HG02943 (cell line): ENCODE measurements around the gene PRKG1.

Experiments
- ATAC-seq: cut with Tn5 transposase; IDR thresholded peaks from one replicate; pipeline ENCODE4 v1.9.1; 2021; ENCODE audit warnings: mild to moderate bottlenecking, low read depth, moderate library complexity; ENCODE audit not compliant: unreplicated experiment

The PRKG1 gene

GRCh38 chr10:51886438-51887068 lies 812.3 kb downstream of the PRKG1 start:
- no peak for ATAC-seq

DNA sequence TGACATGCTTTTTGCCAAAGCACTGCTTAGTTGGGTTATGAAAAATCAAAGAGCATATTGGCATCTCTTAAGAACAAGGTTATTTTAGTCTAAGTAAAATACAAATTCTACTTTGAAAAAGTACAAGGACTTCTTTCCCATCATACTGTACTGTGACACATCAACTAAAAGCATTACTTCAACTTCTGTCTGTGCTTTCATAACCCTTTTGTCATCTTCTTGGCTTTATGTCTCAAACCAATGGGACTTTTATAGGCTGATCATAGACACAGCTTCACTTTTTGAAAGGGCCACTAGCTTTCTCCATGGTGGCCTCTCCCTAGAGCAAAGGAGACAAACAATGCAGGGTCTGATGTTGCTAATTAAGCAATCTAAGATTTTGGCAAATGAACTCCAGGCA lies 814.0 kb downstream of the PRKG1 start:
- ATAC-seq, result no peak

GRCh38 chr10:51892313-51892712 lies 818.0 kb downstream of the PRKG1 start:
- no peak for ATAC-seq

GRCh38 chr10:51892965-51893658 lies 818.8 kb downstream of the PRKG1 start:
- ATAC-seq, result no peak

DNA sequence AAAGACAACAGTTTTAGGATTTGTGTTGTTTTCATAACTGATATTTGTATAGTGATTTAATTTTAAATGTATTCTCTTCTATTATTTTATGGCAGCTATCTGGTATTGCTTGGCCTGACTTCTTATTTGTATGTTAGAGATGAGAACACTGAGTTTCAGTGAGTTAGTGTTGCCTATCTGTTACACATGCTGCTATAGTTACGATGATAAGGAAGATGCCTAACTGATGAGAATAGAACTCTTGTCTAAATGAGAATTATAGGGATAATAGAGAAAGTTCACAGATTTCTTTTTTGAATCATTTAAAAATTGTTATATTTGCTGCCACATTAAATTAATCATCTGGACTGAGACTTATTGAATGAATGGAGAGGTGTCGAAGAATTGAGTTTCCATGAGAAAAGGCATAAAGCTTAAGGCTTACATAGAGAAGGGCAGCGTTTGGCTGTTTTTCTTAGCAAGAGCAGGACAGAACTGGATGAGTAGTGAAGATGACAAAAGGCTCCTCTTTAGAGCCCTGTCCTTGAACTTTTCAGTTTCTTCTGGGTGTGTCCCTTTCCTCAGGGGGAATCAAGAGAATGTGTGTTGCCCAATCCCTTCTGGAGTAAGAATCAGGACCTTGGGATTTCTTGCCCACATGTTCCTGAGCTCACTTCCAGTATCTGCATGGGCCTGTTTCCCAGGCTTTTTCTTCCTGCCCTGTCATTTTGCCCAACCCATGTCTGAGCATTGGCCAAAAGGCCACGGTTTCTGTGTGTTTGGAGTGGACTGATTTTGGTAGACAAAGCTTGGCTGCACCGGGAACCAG lies 820.7 kb downstream of the PRKG1 start:
- no peak for ATAC-seq

- ATAC-seq, result no peak
Observed at GRCh38 chr10:51896849-51897248, 822.6 kb downstream of the PRKG1 start.

DNA sequence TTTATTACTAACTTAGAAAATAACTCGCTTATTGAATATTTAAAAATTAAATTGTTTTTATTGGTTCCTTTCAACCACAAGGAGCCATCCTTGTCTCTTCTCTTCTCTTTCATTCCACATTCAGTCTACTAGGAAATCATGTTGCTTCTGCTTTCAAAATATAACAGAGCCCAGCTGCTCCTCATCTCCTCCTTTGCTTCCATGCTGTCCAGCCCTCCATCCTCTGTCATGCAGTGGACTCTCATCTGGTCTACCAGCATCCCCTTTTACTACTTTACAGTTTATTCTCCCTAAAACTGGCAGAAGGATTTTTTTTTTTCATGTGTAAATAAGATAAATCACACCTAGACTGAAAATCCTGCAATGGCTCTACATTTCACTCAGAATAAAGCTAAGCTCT lies 823.3 kb downstream of the PRKG1 start:
- ATAC-seq, result no peak

DNA sequence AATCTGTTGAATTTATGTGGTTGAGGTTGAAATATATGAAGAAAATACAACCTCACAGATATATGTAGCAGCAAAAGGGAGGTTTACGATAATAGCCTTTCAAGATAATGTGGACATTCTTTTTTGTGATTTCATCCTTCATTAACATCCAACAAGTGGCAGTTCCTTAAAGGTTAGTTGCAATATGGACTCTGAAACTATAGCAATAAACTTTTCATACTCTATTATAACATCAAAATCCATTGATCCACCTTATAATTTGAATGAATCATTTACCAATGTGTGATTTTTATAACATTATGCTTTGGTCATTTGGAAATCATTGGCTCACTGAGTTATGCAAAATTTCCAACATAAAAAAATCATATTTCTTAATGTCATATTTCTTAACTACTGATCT lies 825.9 kb downstream of the PRKG1 start:
- no peak for ATAC-seq

- no peak for ATAC-seq
Observed at GRCh38 chr10:51903675-51904074, 829.4 kb downstream of the PRKG1 start.

- ATAC-seq, result no peak
Observed at GRCh38 chr10:51905032-51905431, 830.7 kb downstream of the PRKG1 start.

- ATAC-seq, result no peak
Observed at GRCh38 chr10:51907361-51907760, 833.1 kb downstream of the PRKG1 start.

DNA sequence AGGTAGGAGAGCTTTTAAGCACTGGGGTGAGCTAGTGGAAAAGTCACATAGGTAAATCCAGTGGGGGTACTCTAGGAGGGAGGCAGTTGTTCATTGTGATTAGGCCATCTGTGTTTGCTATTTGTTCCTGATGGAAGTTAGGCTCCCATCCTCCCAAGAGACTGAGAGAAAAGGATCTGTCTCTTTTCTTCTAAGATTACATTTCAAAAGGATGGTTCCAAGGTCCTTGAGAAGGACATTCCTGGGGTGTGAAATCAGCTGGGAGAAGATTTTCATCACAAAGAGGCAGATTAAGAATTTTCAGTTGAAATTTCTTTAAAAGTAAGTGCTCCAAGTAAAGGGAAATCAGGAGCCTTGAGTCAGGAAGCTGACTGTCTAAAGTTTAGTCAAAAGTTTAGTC lies 835.9 kb downstream of the PRKG1 start:
- no peak for ATAC-seq

DNA sequence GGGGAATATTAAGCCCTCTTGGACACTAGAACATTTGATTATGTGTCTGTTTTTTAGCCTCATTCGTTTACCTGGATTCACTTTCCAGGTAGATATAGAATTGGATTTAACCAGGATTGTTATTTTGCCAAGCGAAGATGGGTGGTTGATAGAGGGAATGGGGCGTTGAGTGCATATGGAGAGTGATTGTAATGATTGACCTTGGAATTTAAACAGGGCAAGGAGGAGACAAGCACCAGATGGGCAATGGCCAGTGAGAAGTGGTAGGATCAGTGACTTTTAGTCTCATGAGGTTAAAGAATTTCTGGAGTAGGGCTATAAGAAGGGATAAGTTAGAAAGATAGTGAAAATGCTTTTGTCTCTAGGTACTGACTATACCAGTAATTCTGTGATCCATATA lies 836.3 kb downstream of the PRKG1 start:
- ATAC-seq, result no peak

DNA sequence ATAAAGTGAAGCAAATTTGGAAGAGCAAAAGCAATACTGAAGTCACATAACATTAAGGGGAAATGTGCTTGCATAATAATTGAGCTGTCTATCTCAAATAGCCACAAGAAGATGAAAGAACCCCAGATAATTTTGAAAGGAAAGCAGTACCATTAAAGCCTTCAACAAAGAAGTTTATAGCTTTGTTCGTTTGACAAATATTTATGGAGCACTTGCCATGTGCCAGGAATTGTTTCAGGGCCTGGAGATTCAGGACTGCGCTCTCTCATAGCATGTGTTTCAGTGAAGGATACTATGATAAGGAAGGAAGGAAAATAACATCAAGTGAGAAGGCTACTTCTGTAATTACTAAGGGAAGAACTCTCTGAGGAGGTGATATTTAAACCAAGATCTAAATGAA lies 837.4 kb downstream of the PRKG1 start:
- ATAC-seq, result no peak

GRCh38 chr10:51915031-51915542 lies 840.8 kb downstream of the PRKG1 start:
- ATAC-seq, result no peak

DNA sequence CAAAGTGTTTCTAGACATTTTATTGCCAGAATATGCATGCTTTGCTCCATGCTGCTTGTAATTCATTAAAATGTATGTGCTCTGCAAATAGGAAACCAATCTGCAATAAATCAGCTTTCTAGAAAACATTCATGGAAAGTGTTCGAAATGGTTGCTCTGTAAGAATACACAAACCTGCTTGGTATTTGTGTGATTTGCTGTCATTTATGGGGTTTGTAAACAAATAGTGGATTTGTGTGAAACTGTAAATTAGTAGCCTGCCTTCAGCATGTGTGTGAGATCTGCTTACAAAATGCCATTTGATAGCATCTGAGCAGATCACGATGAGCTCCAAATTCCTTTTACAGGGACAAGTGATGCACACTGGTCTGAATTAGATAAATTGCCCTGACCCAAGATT lies 844.2 kb downstream of the PRKG1 start:
- ATAC-seq, result no peak

GRCh38 chr10:51918884-51919325 lies 844.6 kb downstream of the PRKG1 start:
- no peak for ATAC-seq

- no peak for ATAC-seq
Observed at GRCh38 chr10:51920672-51921071, 846.4 kb downstream of the PRKG1 start.

GRCh38 chr10:51924359-51924758 lies 850.1 kb downstream of the PRKG1 start:
- no peak for ATAC-seq

- no peak for ATAC-seq
Observed at GRCh38 chr10:51926337-51926736, 852.0 kb downstream of the PRKG1 start.

DNA sequence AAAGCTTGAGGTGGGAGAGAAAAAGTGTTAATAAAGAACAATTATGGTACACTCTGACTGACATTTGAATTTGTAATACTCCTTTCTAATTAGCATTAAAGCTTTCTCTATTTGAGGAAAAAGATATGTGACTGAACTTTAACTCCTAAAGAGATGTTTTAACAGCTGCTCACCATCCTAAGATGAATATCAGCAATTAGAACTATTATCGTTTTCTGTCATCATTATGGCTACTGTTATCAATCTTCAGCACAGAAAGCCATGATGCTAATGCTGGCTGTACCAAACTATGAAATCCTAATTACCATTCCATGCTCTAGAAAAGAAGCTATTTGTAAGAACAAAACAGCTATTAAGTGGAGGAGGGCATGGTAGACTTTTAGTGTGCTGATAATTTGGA lies 853.9 kb downstream of the PRKG1 start:
- ATAC-seq, result no peak
